ENCODE results near the gene NDRG3. TPM values are rescaled to one million over a fixed set of nuclear protein-coding genes. Genes with fewer than 3 reads are reported as not detected.

Gene NDRG3
- total and polyA plus RNA-seq, 4 donors: 3.1 to 6.3 (median 4.5) TPM

DNA sequence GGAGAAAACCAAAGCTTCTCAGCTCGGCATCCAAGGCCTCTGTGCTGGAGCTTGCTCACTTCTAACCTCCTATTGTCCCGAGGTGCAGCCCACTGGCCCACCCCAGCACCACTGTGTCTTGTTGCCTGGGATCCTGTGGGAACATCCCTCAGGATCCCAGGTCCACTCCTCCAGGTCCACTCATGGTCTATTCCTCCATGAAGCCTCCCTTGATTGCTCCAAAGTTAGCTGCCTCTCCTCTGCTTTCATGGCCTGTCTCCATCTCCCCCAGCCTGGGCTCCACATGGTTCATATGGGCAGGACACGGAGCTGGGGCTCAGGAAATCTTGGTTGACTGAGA lies 113.8 kb downstream of the NDRG3 start:
- no peaks in the 10 kb centered on the region for H3K27me3 ChIP-seq (ENCODE audit: control insufficient read depth in 4 of 4, insufficient read depth in 4 of 4, low read length in 3 of 4)
- H3K27ac ChIP-seq (ENCODE audit: low read depth in 1 of 2, low read length in 2 of 2): no peak overlapping the region
- no peaks in the 10 kb centered on the region for H3K9me3 ChIP-seq (ENCODE audit: control insufficient read depth in 4 of 4, low read length in 3 of 4)
- H3K4me3 ChIP-seq (ENCODE audit: low read depth in 1 of 3, low read length in 3 of 3): no peak overlapping the region
- no peak for DNase-seq (ENCODE audit: low spot score)
- H3K9ac ChIP-seq (ENCODE audit: low read depth in 1 of 2, low read length in 2 of 2): no peak overlapping the region
- H3K4me1 ChIP-seq (ENCODE audit: control insufficient read depth in 4 of 4, insufficient read depth in 4 of 4, low read length in 3 of 4): no peaks in the 10 kb centered on the region
- no peak for TF ChIP-seq YY1 (IDR thresholded peaks at IDR 0.05)
- no peak for TF ChIP-seq HNF4G (IDR thresholded peaks at IDR 0.05)
- no peaks in the 10 kb centered on the region for H3K36me3 ChIP-seq (ENCODE audit: control insufficient read depth in 4 of 4, insufficient read depth in 3 of 4, low read depth in 1 of 4, low read length in 3 of 4)
- WGBS: 87% methylated on average over 3 of the region's 3 CpGs

DNA sequence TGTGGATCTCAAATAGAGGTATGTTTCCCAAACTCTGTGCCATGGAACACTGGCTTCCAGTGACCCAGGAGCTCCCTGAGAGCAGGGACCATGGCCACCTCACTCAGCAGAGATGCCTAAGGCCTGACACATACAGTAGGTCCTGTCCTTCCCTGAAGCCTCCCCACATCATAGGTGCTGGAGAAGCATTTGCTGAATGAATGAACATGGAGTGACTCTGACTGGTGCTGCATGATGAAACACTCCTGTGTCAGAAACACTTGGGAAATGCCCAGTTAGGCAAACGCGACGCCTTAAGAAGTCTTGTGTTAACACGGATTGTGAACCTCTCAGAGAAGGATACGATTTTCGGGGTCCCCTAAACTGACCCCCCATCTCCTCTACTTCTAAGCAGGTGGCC lies 114.2 kb downstream of the NDRG3 start:
- TF ChIP-seq, protein P1, sequence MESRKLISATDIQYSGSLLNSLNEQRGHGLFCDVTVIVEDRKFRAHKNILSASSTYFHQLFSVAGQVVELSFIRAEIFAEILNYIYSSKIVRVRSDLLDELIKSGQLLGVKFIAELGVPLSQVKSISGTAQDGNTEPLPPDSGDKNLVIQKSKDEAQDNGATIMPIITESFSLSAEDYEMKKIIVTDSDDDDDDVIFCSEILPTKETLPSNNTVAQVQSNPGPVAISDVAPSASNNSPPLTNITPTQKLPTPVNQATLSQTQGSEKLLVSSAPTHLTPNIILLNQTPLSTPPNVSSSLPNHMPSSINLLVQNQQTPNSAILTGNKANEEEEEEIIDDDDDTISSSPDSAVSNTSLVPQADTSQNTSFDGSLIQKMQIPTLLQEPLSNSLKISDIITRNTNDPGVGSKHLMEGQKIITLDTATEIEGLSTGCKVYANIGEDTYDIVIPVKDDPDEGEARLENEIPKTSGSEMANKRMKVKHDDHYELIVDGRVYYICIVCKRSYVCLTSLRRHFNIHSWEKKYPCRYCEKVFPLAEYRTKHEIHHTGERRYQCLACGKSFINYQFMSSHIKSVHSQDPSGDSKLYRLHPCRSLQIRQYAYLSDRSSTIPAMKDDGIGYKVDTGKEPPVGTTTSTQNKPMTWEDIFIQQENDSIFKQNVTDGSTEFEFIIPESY (IDR thresholded peaks at IDR 0.05): no peak
- TF ChIP-seq EGR1 (IDR thresholded peaks at IDR 0.05; ENCODE audit: low read depth in 2 of 2) (no peak), NR2F2 (IDR thresholded peaks at IDR 0.05) (no peak), JUND (IDR thresholded peaks at IDR 0.05) (no peak), HNF4A (conservative IDR thresholded peaks at IDR 0.05) (no peak), TAF1 (conservative IDR thresholded peaks at IDR 0.05) (no peak), RXRA (IDR thresholded peaks at IDR 0.05) (no peak), RAD21 (IDR thresholded peaks at IDR 0.05) (no peak), GABPA (IDR thresholded peaks at IDR 0.05 in 1 of 2, conservative IDR thresholded peaks at IDR 0.05 in 1 of 2) (no peak), FOXA1 (IDR thresholded peaks at IDR 0.05) (no peak), FOXA2 (IDR thresholded peaks at IDR 0.05) (no peak), HNF4G (IDR thresholded peaks at IDR 0.05) (no peak), YY1 (IDR thresholded peaks at IDR 0.05) (no peak)
- TF ChIP-seq, protein P2, sequence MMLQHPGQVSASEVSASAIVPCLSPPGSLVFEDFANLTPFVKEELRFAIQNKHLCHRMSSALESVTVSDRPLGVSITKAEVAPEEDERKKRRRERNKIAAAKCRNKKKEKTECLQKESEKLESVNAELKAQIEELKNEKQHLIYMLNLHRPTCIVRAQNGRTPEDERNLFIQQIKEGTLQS (IDR thresholded peaks at IDR 0.05): no peak
- TF ChIP-seq, protein P3, sequence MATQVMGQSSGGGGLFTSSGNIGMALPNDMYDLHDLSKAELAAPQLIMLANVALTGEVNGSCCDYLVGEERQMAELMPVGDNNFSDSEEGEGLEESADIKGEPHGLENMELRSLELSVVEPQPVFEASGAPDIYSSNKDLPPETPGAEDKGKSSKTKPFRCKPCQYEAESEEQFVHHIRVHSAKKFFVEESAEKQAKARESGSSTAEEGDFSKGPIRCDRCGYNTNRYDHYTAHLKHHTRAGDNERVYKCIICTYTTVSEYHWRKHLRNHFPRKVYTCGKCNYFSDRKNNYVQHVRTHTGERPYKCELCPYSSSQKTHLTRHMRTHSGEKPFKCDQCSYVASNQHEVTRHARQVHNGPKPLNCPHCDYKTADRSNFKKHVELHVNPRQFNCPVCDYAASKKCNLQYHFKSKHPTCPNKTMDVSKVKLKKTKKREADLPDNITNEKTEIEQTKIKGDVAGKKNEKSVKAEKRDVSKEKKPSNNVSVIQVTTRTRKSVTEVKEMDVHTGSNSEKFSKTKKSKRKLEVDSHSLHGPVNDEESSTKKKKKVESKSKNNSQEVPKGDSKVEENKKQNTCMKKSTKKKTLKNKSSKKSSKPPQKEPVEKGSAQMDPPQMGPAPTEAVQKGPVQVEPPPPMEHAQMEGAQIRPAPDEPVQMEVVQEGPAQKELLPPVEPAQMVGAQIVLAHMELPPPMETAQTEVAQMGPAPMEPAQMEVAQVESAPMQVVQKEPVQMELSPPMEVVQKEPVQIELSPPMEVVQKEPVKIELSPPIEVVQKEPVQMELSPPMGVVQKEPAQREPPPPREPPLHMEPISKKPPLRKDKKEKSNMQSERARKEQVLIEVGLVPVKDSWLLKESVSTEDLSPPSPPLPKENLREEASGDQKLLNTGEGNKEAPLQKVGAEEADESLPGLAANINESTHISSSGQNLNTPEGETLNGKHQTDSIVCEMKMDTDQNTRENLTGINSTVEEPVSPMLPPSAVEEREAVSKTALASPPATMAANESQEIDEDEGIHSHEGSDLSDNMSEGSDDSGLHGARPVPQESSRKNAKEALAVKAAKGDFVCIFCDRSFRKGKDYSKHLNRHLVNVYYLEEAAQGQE (IDR thresholded peaks at IDR 0.05): no peak
- TF ChIP-seq, protein P4, sequence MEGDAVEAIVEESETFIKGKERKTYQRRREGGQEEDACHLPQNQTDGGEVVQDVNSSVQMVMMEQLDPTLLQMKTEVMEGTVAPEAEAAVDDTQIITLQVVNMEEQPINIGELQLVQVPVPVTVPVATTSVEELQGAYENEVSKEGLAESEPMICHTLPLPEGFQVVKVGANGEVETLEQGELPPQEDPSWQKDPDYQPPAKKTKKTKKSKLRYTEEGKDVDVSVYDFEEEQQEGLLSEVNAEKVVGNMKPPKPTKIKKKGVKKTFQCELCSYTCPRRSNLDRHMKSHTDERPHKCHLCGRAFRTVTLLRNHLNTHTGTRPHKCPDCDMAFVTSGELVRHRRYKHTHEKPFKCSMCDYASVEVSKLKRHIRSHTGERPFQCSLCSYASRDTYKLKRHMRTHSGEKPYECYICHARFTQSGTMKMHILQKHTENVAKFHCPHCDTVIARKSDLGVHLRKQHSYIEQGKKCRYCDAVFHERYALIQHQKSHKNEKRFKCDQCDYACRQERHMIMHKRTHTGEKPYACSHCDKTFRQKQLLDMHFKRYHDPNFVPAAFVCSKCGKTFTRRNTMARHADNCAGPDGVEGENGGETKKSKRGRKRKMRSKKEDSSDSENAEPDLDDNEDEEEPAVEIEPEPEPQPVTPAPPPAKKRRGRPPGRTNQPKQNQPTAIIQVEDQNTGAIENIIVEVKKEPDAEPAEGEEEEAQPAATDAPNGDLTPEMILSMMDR (IDR thresholded peaks at IDR 0.05; ENCODE audit: low read depth, low read length, missing input control): no peak
- TF ChIP-seq, protein P5, sequence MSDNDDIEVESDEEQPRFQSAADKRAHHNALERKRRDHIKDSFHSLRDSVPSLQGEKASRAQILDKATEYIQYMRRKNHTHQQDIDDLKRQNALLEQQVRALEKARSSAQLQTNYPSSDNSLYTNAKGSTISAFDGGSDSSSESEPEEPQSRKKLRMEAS (IDR thresholded peaks at IDR 0.05): no peak
- 94% methylated on average over 6 of the region's 6 CpGs for WGBS
- H3K4me3 ChIP-seq (ENCODE audit: low read depth in 1 of 3, low read length in 3 of 3): no peak overlapping the region
- no peaks in the 10 kb centered on the region for H3K36me3 ChIP-seq (ENCODE audit: control insufficient read depth in 4 of 4, insufficient read depth in 3 of 4, low read depth in 1 of 4, low read length in 3 of 4)
- no peak for DNase-seq (ENCODE audit: low spot score)
- no peaks in the 10 kb centered on the region for H3K4me1 ChIP-seq (ENCODE audit: control insufficient read depth in 4 of 4, insufficient read depth in 4 of 4, low read length in 3 of 4)
- no peak overlapping the region for H3K9ac ChIP-seq (ENCODE audit: low read depth in 1 of 2, low read length in 2 of 2)
- no peak overlapping the region for H3K27ac ChIP-seq (ENCODE audit: low read depth in 1 of 2, low read length in 2 of 2)
- H3K27me3 ChIP-seq (ENCODE audit: control insufficient read depth in 4 of 4, insufficient read depth in 4 of 4, low read length in 3 of 4): no peaks in the 10 kb centered on the region
- H3K9me3 ChIP-seq (ENCODE audit: control insufficient read depth in 4 of 4, low read length in 3 of 4): no peaks in the 10 kb centered on the region

Measured in liver (tissue), 9 donors.